BLaER1 (cell line): ENCODE data around the gene RBM38.
A peak's percentile ranks its signal among the peaks of the same experiment; 100 is the strongest.

Experiments
- H3K27ac ChIP-seq: shearing (Covaris generic); formaldehyde crosslinking; 2 replicates; pipeline ENCODE4 v1.8.1; 2022
- H3K27me3 ChIP-seq: shearing (Covaris generic); formaldehyde crosslinking; 2 replicates; pipeline ENCODE4 v1.8.1; 2022
- H3K36me3 ChIP-seq: shearing (Covaris generic); formaldehyde crosslinking; 2 replicates; pipeline ENCODE4 v1.8.1; 2022
- H3K4me1 ChIP-seq: shearing (Covaris generic); formaldehyde crosslinking; 2 replicates; pipeline ENCODE4 v1.8.1; 2022
- H3K4me2 ChIP-seq: shearing (Covaris generic); formaldehyde crosslinking; 2 replicates; pipeline ENCODE4 v1.8.1; 2022
- H3K4me3 ChIP-seq: shearing (Covaris generic); formaldehyde crosslinking; 2 replicates; pipeline ENCODE4 v1.8.1; 2022
- H3K9ac ChIP-seq: shearing (Covaris generic); formaldehyde crosslinking; 2 replicates; pipeline ENCODE4 v1.8.1; 2022
- H3K9me3 ChIP-seq: shearing (Covaris generic); formaldehyde crosslinking; 2 replicates; pipeline ENCODE4 v1.8.1; 2022
- H4K20me1 ChIP-seq: shearing (Covaris generic); formaldehyde crosslinking; 2 replicates; pipeline ENCODE4 v1.8.1; 2022
- Cebpa-rat ChIP-seq: shearing (Covaris generic); IDR thresholded peaks from 2 replicates; pipeline ENCODE4 v1.8.1; 2022

The RBM38 gene

DNA sequence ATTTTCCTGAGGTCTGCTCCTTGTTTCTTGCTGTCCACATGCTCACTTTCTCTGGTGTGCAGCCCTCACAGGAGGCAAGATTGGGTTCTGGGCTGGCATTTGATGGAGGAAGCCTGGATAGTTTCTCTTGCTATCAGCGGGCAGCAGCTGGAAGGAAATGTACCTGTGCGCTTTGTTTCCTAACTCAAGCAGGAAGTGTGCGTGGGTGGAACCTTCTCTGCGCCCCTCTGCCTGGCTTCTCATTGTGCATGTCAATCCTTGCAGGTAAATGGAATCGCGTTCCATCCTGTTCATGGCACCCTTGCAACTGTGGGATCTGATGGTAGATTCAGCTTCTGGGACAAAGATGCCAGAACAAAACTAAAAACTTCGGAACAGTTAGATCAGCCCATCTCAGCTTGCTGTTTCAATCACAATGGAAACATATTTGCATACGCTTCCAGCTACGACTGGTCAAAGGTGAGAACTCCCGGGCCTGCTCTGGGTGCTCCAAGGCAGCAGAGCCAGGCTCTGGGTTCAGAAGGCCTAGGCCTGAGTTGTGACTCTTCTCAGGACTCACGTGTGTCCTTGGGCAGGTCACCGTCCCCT, 16.8 kb upstream of the RBM38 start:
- no peaks in the 10 kb centered on the region for H3K4me1 ChIP-seq
- TF ChIP-seq Cebpa-rat, result no peak
- H4K20me1 ChIP-seq, result peaks cover 90% of the 10 kb centered on the region
- no peak overlapping the region for H3K9ac ChIP-seq
- H3K27me3 ChIP-seq, result no peaks in the 10 kb centered on the region
- H3K9me3 ChIP-seq, result no peaks in the 10 kb centered on the region
- no peak overlapping the region for H3K4me2 ChIP-seq
- no peaks in the 10 kb centered on the region; the same call in 1 of the 2 replicates for H3K36me3 ChIP-seq
- no peak overlapping the region for H3K4me3 ChIP-seq
- H3K27ac ChIP-seq, result no peak overlapping the region

DNA sequence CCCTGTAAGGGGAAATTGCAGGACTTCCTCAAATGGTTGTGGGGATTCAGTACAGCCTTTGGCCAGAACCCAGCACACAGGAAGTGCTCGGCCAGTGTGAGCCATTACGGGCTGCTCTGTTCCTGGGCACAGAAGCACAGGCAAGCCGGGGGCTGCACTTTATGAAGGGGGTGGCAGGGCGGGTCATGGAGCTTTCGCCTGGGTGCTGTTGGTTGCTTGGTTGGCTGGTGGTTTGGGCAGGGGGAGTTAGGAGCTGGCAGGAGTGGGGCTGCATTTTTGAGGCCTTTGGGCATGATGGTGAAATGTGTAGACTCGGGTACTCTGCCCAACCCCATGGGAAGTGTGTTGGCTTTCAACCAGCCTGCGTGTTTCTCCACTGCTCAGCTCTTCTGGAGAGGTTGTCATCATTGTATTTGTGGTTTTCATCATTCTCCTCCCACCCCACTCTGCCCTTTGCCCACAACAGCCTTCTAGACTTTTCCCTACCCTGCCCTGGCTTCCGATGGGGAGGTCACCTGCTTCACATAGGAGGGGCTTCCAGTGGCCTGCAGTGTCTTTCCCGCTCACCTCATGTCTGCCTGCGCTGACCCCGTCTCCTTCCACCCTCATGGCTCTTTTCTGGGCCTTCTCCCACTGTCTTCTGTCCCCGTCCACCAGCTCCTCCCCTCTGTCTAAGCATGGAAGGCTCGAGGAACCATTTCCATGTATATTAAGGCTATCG, 16.1 kb upstream of the RBM38 start:
- H4K20me1 ChIP-seq, result peaks cover 92% of the 10 kb centered on the region
- no peaks in the 10 kb centered on the region; the same call in 1 of the 2 replicates for H3K36me3 ChIP-seq
- no peaks in the 10 kb centered on the region for H3K4me1 ChIP-seq
- H3K4me3 ChIP-seq, result no peak overlapping the region
- H3K27ac ChIP-seq, result no peak overlapping the region
- no peak for TF ChIP-seq Cebpa-rat
- H3K27me3 ChIP-seq, result no peaks in the 10 kb centered on the region
- H3K4me2 ChIP-seq, result no peak overlapping the region
- H3K9me3 ChIP-seq, result no peaks in the 10 kb centered on the region
- 0 out of 2 replicates have a peak overlapping the region, but pooled peaks have one; percentile 15 for H3K9ac ChIP-seq

DNA sequence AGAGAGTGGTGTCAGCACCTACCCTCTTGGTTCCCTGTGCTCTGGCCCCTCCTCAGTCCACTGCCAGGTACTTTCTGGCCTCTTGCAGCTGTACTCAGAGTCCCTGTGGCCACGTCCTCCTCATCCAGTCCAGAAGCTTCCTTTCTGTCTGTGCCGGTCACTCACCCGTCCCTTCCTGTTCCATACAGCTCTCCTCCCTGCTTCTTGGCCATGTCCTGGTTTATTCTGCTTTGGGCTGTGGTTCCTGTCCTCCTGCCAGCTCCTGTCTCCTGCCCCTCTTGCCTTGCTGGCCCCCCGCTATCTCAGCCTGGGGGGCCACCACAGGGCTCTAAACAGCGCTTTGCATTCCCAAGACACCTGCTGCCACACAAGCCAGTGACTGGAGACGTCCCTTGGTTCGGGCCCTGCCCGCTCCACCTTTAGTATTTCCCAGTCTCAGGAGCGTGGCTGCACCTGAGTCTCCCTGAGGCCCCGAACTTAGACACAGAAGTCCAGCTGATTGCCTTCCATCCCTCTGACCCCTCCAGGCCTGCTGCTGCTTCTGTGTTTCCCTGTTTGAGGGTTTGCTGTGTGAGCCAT, 15.5 kb upstream of the RBM38 start:
- no peak overlapping the region for H3K4me3 ChIP-seq
- H3K27me3 ChIP-seq, result no peaks in the 10 kb centered on the region

GRCh38 chr20:57377350-57377749, 13.8 kb upstream of the RBM38 start:
- no peaks in the 10 kb centered on the region; the same call in 1 of the 2 replicates for H3K36me3 ChIP-seq

More for the DNA sequence above, 15.5 kb upstream of the RBM38 start:
- Histone ChIP-seq H3K4me2 (no peak overlapping the region), H3K4me1 (no peaks in the 10 kb centered on the region), H3K36me3 (no peaks in the 10 kb centered on the region; the same call in 1 of the 2 replicates), H3K27ac (no peak overlapping the region), H4K20me1 (peaks cover 91% of the 10 kb centered on the region), H3K9me3 (no peaks in the 10 kb centered on the region), H3K9ac (0 out of 2 replicates have a peak overlapping the region, but pooled peaks have one; percentile 15)
- no peak for TF ChIP-seq Cebpa-rat

DNA sequence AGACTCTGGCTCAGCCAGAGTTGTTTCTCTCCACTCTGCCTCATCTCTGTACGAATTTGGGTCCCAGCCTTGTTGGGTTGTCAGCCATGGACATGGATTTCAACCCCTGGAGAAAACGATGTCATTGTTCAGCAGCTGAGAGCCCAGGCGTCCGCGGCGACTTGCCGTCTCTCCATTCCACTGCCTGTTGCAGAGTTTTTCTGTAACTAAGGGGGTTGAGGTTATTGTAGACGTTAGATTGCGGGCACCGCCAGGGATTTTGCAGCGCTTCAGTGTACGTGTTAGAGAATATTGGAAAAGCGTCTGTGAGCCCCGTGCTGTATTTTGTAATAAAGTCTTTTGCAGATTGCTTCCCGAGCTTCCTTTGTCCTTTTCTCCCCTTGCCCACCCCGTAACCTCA, 13.1 kb upstream of the RBM38 start:
- H3K36me3 ChIP-seq, result peaks cover 2% of the 10 kb centered on the region; the same call in 1 of the 2 replicates
- H4K20me1 ChIP-seq, result peaks cover 81% of the 10 kb centered on the region
- no peak overlapping the region for H3K27ac ChIP-seq
- no peak overlapping the region for H3K9ac ChIP-seq
- H3K27me3 ChIP-seq, result no peaks in the 10 kb centered on the region
- no peaks in the 10 kb centered on the region for H3K9me3 ChIP-seq
- H3K4me3 ChIP-seq, result no peak overlapping the region
- H3K4me1 ChIP-seq, result no peaks in the 10 kb centered on the region
- no peak for TF ChIP-seq Cebpa-rat
- no peak overlapping the region for H3K4me2 ChIP-seq

More at GRCh38 chr20:57377350-57377749, 13.8 kb upstream of the RBM38 start:
- no peak for TF ChIP-seq Cebpa-rat
- Histone ChIP-seq H3K4me2 (no peak overlapping the region), H3K27ac (no peak overlapping the region), H3K4me3 (no peak overlapping the region), H3K9me3 (no peaks in the 10 kb centered on the region), H3K4me1 (no peaks in the 10 kb centered on the region), H4K20me1 (peaks cover 87% of the 10 kb centered on the region), H3K9ac (no peak overlapping the region), H3K27me3 (no peaks in the 10 kb centered on the region)

GRCh38 chr20:57378646-57379262, 12.4 kb upstream of the RBM38 start:
- Histone ChIP-seq H4K20me1 (peaks cover 76% of the 10 kb centered on the region), H3K4me3 (no peak overlapping the region), H3K9ac (no peak overlapping the region), H3K9me3 (no peaks in the 10 kb centered on the region), H3K27me3 (no peaks in the 10 kb centered on the region), H3K4me1 (no peaks in the 10 kb centered on the region), H3K27ac (no peak overlapping the region), H3K36me3 (peaks cover 4% of the 10 kb centered on the region; the same call in 1 of the 2 replicates), H3K4me2 (no peak overlapping the region)
- no peak for TF ChIP-seq Cebpa-rat

- H3K4me2 ChIP-seq, result no peak overlapping the region
- H3K4me1 ChIP-seq, result no peaks in the 10 kb centered on the region
- peaks cover 71% of the 10 kb centered on the region for H4K20me1 ChIP-seq
- no peak for TF ChIP-seq Cebpa-rat
- H3K27me3 ChIP-seq, result no peaks in the 10 kb centered on the region
- H3K27ac ChIP-seq, result no peak overlapping the region
- peaks cover 7% of the 10 kb centered on the region; the same call in 1 of the 2 replicates for H3K36me3 ChIP-seq
- no peaks in the 10 kb centered on the region for H3K9me3 ChIP-seq
- H3K4me3 ChIP-seq, result no peak overlapping the region
- no peak overlapping the region for H3K9ac ChIP-seq
These were observed 11.9 kb upstream of the RBM38 start for GRCh38 chr20:57379263-57379647.

DNA sequence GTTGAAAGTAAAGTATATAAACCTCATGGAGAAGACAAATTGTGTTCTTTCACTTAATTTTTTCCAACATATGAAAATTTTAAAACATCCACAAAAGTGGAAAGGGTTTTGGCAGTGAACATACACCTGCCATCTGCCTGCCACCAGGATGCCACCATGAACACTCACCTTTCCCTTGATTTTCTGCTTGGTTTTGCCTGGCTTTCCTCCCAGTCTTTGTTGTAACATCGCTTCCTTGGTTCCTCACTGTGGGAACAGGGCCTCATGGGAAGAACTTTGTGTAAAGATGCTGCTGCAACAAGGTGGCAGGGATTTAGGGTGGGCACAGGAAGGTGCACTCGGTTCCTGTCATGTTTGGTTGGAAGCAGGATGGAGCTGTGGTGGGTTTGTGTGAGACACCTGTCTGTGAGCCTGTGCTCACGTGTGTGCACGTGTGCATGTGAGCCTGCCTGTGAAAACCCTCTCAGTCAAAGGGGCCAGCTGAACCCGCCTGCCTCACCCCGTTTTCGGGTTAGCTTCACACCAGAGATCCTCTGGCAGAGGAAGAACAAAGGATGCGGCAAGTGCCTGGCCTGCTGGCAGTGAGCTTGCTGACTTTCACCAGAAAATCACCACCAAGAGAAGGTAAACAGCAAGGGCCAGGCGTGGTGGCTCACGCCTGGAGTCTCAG, 11.0 kb upstream of the RBM38 start:
- Histone ChIP-seq H4K20me1 (peaks cover 62% of the 10 kb centered on the region), H3K27me3 (no peaks in the 10 kb centered on the region), H3K27ac (no peak overlapping the region), H3K36me3 (peaks cover 17% of the 10 kb centered on the region; the same call in 1 of the 2 replicates), H3K4me1 (no peaks in the 10 kb centered on the region), H3K9me3 (no peaks in the 10 kb centered on the region), H3K4me3 (no peak overlapping the region), H3K4me2 (no peak overlapping the region), H3K9ac (no peak overlapping the region)
- TF ChIP-seq Cebpa-rat, result no peak
